Neuronal stem cell (in vitro differentiated cells): ENCODE results near the gene RAPGEF2.

ENCODE experiments used
- DNase-seq: peaks from one replicate; pipeline ENCODE4 v3.0.0-alpha.2; 2013; ENCODE audit warnings: low spot score
- H2AFZ ChIP-seq: one replicate; pipeline ENCODE4 v1.6.1; 2013; ENCODE audit warnings: mild to moderate bottlenecking, low read length, inconsistent platforms
- H2AK5ac ChIP-seq: 2 replicates; pipeline ENCODE4 v1.6.1; 2013; ENCODE audit warnings: low read depth, mild to moderate bottlenecking, inconsistent platforms, low read length, moderate library complexity, mixed read lengths
- H2BK120ac ChIP-seq: 2 replicates; pipeline ENCODE4 v1.6.1; 2013; ENCODE audit warnings: low read depth, mild to moderate bottlenecking, inconsistent platforms, low read length, moderate library complexity, mixed read lengths
- H2BK12ac ChIP-seq: one replicate; pipeline ENCODE4 v1.6.1; 2013; ENCODE audit warnings: low read length, inconsistent platforms
- H2BK15ac ChIP-seq: 2 replicates; pipeline ENCODE4 v1.6.1; 2013; ENCODE audit warnings: mild to moderate bottlenecking, low read length, inconsistent platforms, mixed read lengths
- H2BK5ac ChIP-seq: one replicate; pipeline ENCODE4 v1.6.1; 2013; ENCODE audit warnings: inconsistent platforms, mild to moderate bottlenecking, low read length, moderate library complexity
- H3K14ac ChIP-seq: one replicate; pipeline ENCODE4 v1.6.1; 2013; ENCODE audit warnings: low read length, inconsistent platforms
- H3K18ac ChIP-seq: 2 replicates; pipeline ENCODE4 v1.6.1; 2013; ENCODE audit warnings: low read length, inconsistent platforms
- H3K23ac ChIP-seq: 2 replicates; pipeline ENCODE4 v1.6.1; 2013; ENCODE audit warnings: low read depth, mild to moderate bottlenecking, mixed read lengths, low read length, inconsistent platforms; ENCODE audit not compliant: poor library complexity
- H3K27ac ChIP-seq: replicated peaks from 3 replicates; pipeline ENCODE4 v1.5.1; 2013; ENCODE audit warnings: low read length, inconsistent platforms
- H3K27me3 ChIP-seq, 3 experiments: 2 replicates each; pipeline ENCODE4 v1.6.1; 2013; ENCODE audit warnings: low read length in 3 of 3, mild to moderate bottlenecking in 2 of 3, inconsistent platforms in 1 of 3, low read depth in 1 of 3, mixed read lengths in 1 of 3, moderate library complexity in 1 of 3; ENCODE audit not compliant: control insufficient read depth in 3 of 3, insufficient read depth in 3 of 3
- H3K36me3 ChIP-seq, 2 donors: replicated peaks in 1 of 2; 2 replicates each; pipeline ENCODE4 v1.6.1; 2013; ENCODE audit warnings: low read length in 2 of 2; ENCODE audit not compliant: control insufficient read depth in 2 of 2, insufficient read depth in 2 of 2
- H3K4ac ChIP-seq: 2 replicates; pipeline ENCODE4 v1.6.1; 2013; ENCODE audit warnings: inconsistent platforms, mild to moderate bottlenecking, low read length, moderate library complexity
- H3K4me1 ChIP-seq, 2 donors: 1 replicate in 1 of 2; 2 replicates in 1 of 2; pipeline ENCODE4 v1.6.1; 2013; ENCODE audit warnings: low read length in 2 of 2, low read depth in 1 of 2; ENCODE audit not compliant: control insufficient read depth in 2 of 2, insufficient read depth in 1 of 2
- H3K4me2 ChIP-seq: one replicate; pipeline ENCODE4 v1.6.1; 2013; ENCODE audit warnings: mild to moderate bottlenecking, low read length, inconsistent platforms; ENCODE audit not compliant: insufficient read depth, poor library complexity, severe bottlenecking
- H3K4me3 ChIP-seq, 2 donors: 2 replicates each; pipeline ENCODE4 v1.5.1; 2013; ENCODE audit warnings: low read length in 2 of 2, mild to moderate bottlenecking in 2 of 2, inconsistent platforms in 1 of 2, moderate library complexity in 1 of 2
- H3K79me1 ChIP-seq: one replicate; pipeline ENCODE4 v1.6.1; 2013; ENCODE audit warnings: low read depth, mild to moderate bottlenecking, inconsistent platforms, low read length, moderate library complexity
- H3K9ac ChIP-seq: one replicate; pipeline ENCODE4 v1.6.1; 2013; ENCODE audit warnings: mild to moderate bottlenecking, low read depth, low read length, inconsistent platforms; ENCODE audit not compliant: poor library complexity
- H3K9me3 ChIP-seq, 2 donors: replicated peaks in 1 of 2; 2 replicates each; pipeline versions ENCODE3 to v1.6.1; 2013; ENCODE audit warnings: low read length in 2 of 2, mild to moderate bottlenecking in 2 of 2, inconsistent platforms in 1 of 2, low read depth in 1 of 2, mixed read lengths in 1 of 2, moderate library complexity in 1 of 2; ENCODE audit not compliant: control insufficient read depth in 2 of 2, insufficient read depth in 1 of 2
- H4K8ac ChIP-seq: one replicate; pipeline ENCODE4 v1.6.1; 2013; ENCODE audit warnings: low read depth, mild to moderate bottlenecking, inconsistent platforms, low read length, moderate library complexity
- H4K91ac ChIP-seq: one replicate; pipeline ENCODE4 v1.6.1; 2013; ENCODE audit warnings: low read length, low read depth, mild to moderate bottlenecking, inconsistent platforms; ENCODE audit not compliant: poor library complexity
- WGBS, 2 donors: extraction: QIAGEN DNeasy Blood & Tissue Kit; methylation state at CpG; one replicate each; pipeline ENCODE4 v1.1.7; 2013; ENCODE audit warnings: missing lambda C conversion rate in 2 of 2, mixed read lengths in 1 of 2; ENCODE audit not compliant: insufficient read length in 2 of 2, insufficient replicate concordance in 1 of 2; ENCODE audit errors: extremely low coverage in 2 of 2; 5-methylcytosine and 5-hydroxymethylcytosine counted together

Gene RAPGEF2

DNA sequence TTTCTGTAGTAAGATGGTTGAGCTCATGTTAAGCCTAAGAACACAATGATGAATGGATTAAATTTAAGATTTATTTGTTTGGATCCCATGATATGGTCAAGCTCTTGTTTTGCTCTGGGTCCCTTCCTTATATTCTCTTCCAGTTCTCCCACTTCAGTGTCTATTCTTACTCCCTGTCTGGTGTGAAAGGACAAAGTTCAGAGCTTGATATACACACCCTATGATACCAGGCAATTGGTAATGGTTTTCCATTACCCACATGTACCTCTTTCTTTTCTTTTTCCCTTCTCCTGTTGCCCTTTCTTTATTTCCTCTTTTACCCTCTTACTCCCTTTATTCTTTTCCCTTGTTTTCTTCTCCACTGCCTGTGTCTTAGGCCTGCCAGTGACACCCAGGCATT, 223.6 kb downstream of the RAPGEF2 start:
- Histone ChIP-seq H3K79me1 (no peaks in the 10 kb centered on the region), H2AFZ (no peak overlapping the region), H2BK5ac (no peak overlapping the region), H3K9me3 (peaks cover 0 to 7% of the 10 kb centered on the region in 2 donors), H4K91ac (no peak overlapping the region), H3K4me3 (no peak overlapping the region), H2BK12ac (no peak overlapping the region), H3K36me3 (peaks cover 2 to 49% of the 10 kb centered on the region in 2 donors), H3K9ac (no peak overlapping the region), H3K14ac (no peak overlapping the region), H2AK5ac (no peak overlapping the region), H3K18ac (no peak overlapping the region), H4K8ac (no peak overlapping the region), H3K4me2 (no peak overlapping the region), H3K23ac (no peak overlapping the region), H3K27ac (no peak overlapping the region), H3K4ac (no peak overlapping the region), H2BK120ac (no peak overlapping the region), H2BK15ac (no peak overlapping the region), H3K4me1 (no peaks in the 10 kb centered on the region), H3K27me3 (no peaks in the 10 kb centered on the region)
- DNase-seq = no peak

DNA sequence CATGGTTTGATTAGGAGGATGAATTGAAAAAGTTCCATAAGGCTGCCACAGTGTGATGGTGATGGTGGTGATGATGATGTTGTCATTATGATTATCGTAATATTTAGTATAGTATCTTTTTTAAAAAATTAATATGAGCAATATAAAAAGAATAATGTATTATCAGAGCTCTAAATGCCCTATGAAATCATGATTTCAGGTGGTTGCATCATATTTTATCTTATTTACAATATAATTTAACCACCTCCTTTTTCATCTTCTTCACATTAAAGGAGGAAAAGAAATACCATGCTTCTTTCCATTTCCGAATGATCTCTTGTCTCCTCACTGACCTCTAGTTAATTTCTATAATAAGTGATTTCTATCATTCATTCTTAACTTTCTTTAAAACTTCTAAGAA, 225.9 kb downstream of the RAPGEF2 start:
- no peak for DNase-seq
- H3K9me3 ChIP-seq = no peaks in the 10 kb centered on the region
- WGBS, 2 donors = no CpG with 5 or more reads among the region's 2 CpGs
- H3K18ac ChIP-seq = no peak overlapping the region
- no peak overlapping the region for H2BK5ac ChIP-seq
- H3K4me2 ChIP-seq = no peak overlapping the region
- H3K4me1 ChIP-seq = no peaks in the 10 kb centered on the region
- H2AK5ac ChIP-seq = no peak overlapping the region
- H2BK120ac ChIP-seq = no peak overlapping the region
- no peak overlapping the region for H3K4ac ChIP-seq
- no peak overlapping the region for H3K23ac ChIP-seq
- H3K27me3 ChIP-seq = no peaks in the 10 kb centered on the region
- no peak overlapping the region for H2BK15ac ChIP-seq
- no peaks in the 10 kb centered on the region for H3K79me1 ChIP-seq
- no peak overlapping the region for H3K4me3 ChIP-seq
- H2BK12ac ChIP-seq = no peak overlapping the region
- no peak overlapping the region for H3K14ac ChIP-seq
- H3K36me3 ChIP-seq = peaks cover 0 to 50% of the 10 kb centered on the region in 2 donors
- H3K9ac ChIP-seq = no peak overlapping the region
- no peak overlapping the region for H3K27ac ChIP-seq
- no peak overlapping the region for H4K91ac ChIP-seq
- no peak overlapping the region for H4K8ac ChIP-seq
- no peak overlapping the region for H2AFZ ChIP-seq

DNA sequence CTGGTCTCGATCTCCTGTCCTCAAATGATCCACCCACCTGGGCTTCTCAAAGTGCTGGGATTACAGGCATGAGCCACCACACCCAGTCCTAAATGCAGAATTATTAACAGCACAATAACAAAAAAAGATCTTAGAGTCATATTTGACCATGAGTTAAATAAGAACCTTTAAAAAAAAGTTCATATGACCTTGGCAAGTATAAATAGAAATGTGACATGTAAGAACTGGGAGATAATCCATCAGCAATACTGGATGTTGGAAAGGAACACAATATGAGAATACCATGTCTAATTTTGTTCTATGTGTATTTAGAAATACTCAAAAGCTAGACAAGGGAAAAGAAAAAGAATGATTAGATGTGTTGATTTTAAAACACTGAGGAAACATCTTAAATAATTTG, 231.6 kb downstream of the RAPGEF2 start:
- Histone ChIP-seq H2AK5ac (no peak overlapping the region), H3K4ac (no peak overlapping the region), H3K23ac (no peak overlapping the region), H3K18ac (no peak overlapping the region), H3K14ac (no peak overlapping the region), H2BK12ac (no peak overlapping the region), H3K79me1 (no peaks in the 10 kb centered on the region), H2AFZ (no peak overlapping the region), H4K8ac (no peak overlapping the region), H3K4me3 (no peak overlapping the region), H2BK5ac (no peak overlapping the region), H3K9ac (no peak overlapping the region), H3K4me1 (no peaks in the 10 kb centered on the region), H2BK120ac (no peak overlapping the region), H2BK15ac (no peak overlapping the region), H3K9me3 (no peaks in the 10 kb centered on the region), H3K4me2 (no peak overlapping the region), H3K27me3 (no peaks in the 10 kb centered on the region), H3K27ac (no peak overlapping the region), H3K36me3 (peaks cover 1 to 79% of the 10 kb centered on the region in 2 donors), H4K91ac (no peak overlapping the region)
- no peak for DNase-seq
- no CpG with 5 or more reads among the region's 1 CpG for WGBS, 2 donors

DNA sequence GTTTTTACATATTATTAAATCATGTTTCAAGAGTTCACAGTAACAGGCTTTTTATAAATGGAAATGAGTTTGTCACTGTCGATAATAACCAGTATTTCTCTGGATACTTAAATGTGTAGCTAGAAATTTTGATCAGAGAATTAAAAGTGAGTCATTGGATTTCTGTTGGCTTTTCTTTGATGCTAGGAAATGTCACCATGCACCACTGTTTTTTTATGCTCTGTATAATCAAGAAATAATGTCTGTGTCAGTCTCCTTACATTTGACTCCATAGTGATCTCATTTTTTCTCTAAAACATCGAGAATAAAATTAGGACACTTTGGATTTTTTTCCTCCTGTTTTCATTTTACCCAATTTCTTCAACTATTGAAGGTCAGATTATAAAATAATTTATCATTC, 234.2 kb downstream of the RAPGEF2 start:
- H3K36me3 ChIP-seq = peaks cover 4 to 79% of the 10 kb centered on the region in 2 donors
- no peak overlapping the region for H3K14ac ChIP-seq
- H3K27ac ChIP-seq = no peak overlapping the region
- DNase-seq = no peak
- no peaks in the 10 kb centered on the region for H3K9me3 ChIP-seq
- H2BK15ac ChIP-seq = no peak overlapping the region
- H3K18ac ChIP-seq = no peak overlapping the region
- no peaks in the 10 kb centered on the region for H3K79me1 ChIP-seq
- no CpG with 5 or more reads among the region's 2 CpGs for WGBS, 2 donors
- no peak overlapping the region for H3K4ac ChIP-seq
- no peak overlapping the region for H3K9ac ChIP-seq
- no peaks in the 10 kb centered on the region for H3K27me3 ChIP-seq
- H2BK120ac ChIP-seq = no peak overlapping the region
- no peak overlapping the region for H3K4me2 ChIP-seq
- H2AK5ac ChIP-seq = no peak overlapping the region
- H4K8ac ChIP-seq = no peak overlapping the region
- H2BK12ac ChIP-seq = no peak overlapping the region
- no peak overlapping the region for H2BK5ac ChIP-seq
- no peak overlapping the region for H3K4me3 ChIP-seq
- no peak overlapping the region for H3K23ac ChIP-seq
- no peak overlapping the region for H4K91ac ChIP-seq
- H3K4me1 ChIP-seq = no peaks in the 10 kb centered on the region
- no peak overlapping the region for H2AFZ ChIP-seq
